GM19397 (cell line): Measurements from ENCODE around the gene RPL14.
"Not testable (repeated sequence)": the region's sequence is repeated elsewhere in the genome, so short reads cannot be mapped to it uniquely, and the experiment has no call there.

ENCODE experiments used
- ATAC-seq: cut with Tn5 transposase; IDR thresholded peaks from one replicate; pipeline ENCODE4 v1.9.1; 2021; ENCODE audit warnings: mild to moderate bottlenecking, moderate library complexity; ENCODE audit not compliant: unreplicated experiment

RPL14 gene

DNA sequence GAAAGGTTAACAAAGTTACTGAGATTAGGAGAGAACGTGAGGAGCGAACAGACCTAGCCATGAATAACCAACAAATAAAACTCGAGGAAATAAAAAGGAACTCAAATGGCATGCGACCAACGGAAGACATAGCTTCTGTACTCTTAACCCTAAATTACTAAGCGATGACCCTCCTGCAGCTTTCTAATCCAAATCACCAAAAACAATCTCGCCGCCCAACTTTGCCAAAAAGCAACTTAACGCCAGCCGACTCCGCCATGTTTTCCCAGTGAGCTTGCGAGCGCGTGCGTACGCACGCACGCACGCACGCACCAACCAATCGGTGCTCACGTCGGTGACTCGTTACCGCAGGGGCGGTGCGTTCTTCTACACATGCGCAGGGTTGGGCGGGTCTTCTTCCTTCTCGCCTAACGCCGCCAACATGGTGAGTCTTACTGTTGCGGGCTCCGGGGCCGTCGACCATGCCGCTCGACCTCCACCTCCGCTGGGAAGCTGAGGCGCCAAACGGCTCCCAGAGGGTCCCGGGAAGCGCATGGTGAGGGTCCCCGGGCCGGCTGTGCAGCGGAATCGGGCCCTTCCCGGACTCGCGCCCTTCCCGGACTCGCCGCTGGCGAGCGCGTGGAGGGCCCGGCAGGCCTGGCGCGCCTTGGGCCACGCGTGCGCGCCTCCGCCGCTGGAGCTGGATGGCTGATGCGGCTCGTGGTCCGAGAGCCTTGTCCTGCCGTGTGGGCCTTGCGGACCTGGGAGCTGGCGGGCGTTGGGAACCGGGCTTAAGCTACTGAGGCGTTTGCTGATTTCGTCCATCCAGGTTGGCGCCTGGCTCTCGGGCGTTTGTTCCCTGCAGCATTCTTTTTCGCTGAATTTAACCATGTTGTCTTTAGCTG is at the start of gene RPL14:
Gene RPL14, plus strand, starts transcription at position 400 of the 884 bp plus-strand sequence. Its CDS starts 133 bp downstream, at position 533.
- peak; percentile 69 for ATAC-seq

DNA sequence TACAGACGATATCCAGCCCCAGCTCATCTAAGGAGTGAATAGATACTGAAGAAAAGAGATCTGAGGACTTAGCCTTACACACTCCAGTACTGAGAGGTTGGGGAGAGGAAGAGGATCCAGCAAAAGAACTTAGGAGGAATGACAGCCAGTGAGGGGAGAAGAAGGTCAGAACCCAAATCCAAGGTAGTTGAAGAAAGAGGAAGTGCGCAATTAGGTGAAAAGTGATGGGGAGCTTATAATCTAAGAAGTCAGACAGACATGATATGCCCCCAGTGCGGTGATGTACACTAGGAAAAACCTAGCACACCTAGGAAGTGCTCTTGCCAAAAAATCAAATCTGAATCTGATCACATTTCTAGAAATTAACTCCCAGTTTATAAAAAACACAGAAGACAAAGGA is 49.5 kb upstream of the RPL14 start:
- no peak for ATAC-seq

DNA sequence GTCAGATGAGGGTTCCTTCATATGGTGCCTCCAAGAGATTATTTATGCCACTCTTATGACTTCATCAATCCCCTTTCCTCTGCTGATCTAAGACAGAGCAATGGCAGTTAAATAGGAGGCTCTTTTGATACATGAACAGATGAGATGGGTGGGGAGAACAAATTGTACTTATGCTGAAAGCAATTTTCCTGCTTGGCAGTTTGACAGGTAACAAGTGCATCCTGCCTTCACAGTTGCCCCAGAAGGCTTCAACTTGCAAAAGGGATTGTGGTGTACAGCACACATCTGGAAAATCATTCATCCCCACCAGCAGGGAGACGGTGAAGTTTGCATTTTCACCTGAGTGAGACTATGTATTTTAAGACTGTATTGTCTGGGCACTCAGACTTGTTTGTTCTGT is 42.9 kb upstream of the RPL14 start:
- ATAC-seq: no peak

DNA sequence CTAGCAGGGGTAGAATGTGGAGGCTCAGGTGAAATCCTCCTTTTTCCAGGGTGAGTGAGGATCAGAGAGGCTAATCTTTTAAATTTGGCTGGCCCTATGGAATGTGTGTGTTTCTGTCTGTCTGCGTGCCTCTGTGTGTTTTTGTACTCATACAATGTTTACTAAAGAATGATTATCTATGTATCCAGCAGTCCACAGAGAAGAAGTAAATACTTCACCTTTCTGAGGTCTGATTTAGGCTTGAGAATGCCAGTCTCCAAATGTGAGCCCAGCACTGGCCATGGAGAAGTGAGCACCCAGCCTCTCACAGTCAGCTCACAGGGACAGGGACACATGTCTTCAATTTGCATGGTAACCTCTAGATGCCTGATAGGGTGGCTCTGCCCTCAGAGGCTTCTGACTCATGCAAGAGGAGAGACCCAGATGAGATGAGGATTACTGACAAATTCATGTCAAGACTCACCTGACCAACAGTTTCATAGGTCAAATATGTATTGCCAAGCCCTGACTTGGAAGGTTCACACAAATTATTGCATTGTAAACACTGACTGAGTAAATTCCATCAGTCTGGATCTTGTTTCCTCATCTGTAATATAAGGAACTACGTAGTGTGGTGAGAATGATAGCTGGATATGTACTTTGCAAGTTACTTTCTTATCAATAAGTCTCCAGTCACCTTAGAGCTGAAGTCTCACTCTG is 39.1 kb upstream of the RPL14 start:
- no peak for ATAC-seq

DNA sequence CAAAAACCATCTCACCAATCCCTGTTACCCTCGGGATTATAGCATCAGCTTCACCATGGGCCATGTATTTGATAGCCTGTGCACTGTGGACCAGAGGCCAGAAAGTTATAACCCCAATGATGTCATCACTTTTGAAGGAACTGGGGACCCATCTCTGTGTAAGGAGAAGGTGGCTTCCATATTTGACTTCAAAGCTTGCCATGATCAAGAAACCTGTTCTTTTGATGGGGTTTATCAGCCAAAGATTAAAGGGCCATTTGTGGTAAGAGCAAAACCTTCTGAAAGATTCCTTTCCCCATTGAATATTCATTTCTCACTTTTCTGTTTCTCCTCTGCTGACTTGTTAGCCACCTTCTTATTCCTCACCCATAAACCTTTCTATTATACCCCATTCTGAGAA is 34.3 kb upstream of the RPL14 start:
- no peak for ATAC-seq

DNA sequence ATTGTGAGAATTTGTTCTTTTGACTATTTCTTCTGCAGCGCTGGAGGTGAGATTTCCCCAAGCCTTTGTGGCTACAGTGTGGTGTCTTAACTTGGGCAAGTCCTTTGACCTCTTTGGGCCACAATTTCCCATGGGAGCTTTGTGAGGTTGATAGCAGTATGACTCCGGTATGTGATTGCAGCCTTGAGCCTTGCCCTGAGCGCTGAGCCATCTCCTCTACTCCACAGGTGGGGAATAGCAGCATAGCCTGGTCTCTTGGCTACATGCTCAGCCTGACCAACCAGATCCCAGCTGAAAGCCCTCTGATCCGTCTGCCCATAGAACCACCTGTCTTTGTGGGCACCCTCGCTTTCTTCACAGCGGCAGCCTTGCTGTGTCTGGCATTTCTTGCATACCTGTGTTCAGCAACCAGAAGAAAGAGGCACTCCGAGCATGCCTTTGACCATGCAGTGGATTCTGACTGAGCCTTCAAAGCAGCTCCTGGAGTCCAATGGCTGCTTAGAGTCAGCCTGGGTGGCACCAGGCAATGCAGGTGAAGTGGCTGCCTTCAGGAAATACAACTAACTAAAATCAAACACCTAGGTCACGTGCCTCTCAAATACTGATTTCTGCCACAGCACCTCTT is 30.0 kb upstream of the RPL14 start:
- ATAC-seq: no peak

DNA sequence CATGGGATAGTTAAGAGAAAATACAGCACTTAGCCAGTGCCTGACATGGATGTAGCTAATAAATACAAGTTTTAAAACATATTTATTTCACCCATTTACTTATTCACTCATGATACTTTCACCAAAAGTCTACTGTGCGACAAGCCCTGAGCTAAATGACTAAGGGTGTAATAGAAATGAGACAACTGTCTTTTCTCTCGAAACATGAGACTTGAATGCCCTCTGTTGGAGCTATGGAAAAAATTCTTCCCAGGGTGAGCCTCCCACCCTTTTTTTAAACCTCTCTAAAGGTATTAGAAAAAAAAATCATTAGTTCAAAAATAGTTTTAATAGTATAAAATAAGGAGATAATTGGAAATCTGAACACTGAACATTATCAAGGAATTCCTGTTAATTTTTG is 24.3 kb upstream of the RPL14 start:
- no peak for ATAC-seq

DNA sequence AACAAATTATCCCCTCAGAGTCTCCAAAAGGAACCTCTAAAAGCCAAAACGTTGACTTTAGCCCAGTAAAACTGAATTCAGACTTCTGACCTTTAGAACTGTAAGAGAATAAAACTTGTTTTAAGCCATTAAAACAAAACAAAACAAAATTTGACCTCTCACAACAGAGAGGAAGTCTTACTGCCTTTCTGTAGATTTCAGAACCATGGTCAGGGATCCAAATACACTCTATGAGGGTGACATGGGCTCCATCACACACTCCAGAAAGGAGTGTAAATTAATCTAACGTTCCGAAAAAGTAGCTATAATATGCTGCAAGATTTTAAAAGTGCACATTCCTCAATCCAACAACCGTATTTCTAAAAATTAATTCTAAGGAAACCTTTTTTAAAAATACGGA is 19.2 kb upstream of the RPL14 start:
- ATAC-seq: no peak

DNA sequence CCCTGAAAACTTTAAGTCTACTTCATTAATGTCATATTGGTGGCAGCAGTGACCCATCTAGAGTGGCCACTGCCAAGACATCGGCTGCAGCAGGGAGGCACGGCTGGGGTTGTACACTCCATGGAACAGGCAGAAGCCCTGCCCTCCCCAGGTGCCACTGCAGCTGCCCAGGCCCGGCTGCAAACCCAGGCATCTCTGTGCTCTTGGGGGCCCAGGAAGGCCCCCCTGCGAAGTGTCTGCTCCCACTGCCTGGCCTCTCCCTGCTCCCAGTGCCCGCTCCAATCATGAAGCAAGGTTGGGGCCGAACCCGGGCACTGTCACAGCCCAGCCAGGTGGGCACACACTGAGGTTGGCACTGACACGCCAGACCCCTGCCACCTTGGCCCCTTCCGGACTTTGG is 12.1 kb upstream of the RPL14 start:
- ATAC-seq: no peak

DNA sequence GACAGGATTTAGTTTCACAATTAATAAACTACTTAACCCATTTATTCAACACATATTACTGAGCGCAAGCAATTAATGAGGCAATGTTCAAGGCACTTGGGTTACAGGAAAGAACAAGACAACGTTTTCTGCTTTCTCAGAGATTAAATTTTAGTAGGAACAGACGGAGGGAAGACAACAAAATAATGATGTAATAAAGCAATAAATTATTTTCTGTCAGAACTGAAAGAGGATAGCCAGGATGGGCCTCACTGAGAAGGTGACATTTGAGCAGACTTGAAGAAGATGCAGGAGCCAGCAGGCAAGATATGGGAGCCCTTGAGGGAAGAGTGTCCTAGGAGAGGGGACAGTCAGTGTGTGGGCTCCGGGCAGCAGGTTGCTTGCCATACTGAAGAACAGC is 11.3 kb upstream of the RPL14 start:
- ATAC-seq: no peak

DNA sequence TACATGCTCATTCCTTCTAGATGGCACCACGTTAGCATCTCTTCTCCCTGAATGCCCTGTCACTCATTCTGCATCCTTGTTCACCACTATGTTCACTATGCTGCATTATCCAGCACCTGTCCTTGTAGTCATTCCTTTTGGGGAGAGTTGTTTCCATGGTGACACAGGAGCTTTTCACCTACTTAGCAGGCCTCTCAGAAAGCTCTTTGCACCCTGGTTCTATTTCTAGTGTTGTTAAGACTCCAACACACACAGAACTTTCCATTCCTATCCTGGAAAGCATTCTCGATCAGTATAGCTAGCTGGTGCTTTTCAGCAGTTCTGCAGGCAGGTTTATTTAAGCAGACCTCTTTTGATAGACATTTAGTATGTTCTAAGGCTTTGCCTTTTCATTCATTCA is 6.7 kb upstream of the RPL14 start:
- ATAC-seq: no peak

DNA sequence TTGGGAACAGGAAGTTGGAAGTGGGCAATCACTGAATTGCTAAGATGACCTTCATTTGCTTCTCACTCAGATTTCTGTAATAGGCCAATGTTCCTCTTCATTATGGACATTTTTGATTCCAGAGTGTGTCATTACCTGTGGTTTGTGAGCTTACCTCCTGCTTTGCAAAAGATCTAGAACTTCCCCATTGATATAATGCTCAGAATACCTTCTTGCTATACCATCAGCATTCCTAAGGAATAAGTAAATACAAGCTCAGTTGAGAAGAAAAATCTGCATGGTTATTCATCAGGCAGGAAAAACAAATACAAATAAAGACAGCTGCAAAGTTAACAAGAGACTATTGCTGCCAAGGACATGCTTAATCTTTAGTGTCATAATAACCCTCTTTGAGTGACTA is 5.6 kb upstream of the RPL14 start:
- no peak for ATAC-seq

DNA sequence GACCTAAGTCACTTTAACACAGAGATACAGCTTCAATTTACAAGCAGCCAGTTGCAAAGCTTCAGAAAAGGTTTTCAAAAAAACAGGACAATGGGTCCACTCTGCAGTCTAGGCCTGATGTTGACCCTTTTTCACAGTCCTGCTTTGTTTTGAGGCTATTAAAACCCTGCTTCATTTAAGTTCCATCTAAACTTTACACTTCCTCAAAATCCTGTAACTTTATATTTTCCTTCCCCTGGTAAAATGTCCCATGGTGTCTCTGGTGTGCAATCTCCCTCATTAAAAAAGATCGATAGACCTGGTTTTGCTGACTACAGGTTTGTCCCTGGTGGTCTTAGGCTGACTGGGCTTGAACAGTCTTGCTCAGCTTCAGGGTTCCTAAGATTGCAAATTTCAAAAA is 5.1 kb upstream of the RPL14 start:
- no peak for ATAC-seq

DNA sequence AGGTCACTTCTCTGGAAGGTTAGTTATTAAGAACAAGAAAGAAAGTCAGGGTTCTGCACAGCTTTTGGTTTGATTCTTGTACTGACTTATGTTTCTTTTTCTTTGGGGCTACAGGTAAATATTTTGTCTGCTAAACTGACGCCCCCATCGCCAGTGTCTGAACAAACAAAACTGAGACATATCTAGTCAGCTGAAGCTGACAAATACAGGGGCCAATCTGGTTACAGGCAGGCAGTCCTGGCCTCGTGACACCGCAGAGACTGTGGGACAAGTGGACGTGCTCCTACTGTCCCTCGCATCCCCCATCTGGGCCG is 4.6 kb upstream of the RPL14 start:
- no peak for ATAC-seq

DNA sequence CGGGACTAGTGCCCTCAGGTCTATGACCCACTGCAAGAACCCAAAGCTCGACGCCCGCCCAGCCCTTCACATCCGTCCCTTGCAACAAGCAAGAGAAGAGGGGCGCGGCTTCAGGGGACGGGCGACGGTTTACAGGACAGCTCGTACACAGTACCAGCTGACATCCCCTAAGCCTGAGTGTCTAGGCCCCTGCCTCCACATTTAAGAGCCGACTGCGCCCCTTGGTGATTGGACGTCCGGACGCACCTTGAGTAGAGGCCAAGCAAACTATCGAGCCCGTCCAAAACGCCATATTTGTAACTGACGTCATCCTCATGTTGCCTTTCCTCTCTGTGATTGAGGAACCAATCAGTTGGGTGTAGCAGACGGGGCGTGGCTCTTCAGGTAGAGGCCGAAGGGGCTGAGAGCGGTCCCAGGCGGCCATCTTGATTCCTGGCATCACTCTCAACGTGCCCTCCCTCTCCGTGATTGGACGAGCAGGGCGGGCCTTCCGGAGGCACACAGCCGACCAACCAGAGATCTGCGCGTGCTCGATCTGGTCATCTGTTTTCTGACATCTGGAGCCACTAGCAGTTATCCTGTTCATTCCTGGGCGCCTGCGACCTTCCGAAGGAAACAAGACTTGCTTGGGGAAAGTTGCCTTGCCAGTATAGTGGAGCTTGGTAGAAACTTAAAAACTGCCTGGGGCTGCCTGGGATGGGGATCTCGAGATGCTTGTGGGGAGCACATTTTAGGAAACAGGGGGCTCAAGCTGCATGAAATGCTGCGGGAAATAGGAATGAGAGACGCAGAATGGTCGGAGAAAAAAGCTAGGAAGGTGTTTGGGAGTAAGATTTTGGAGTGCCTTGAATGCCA is 4.0 kb upstream of the RPL14 start:
- peak; percentile 93 for ATAC-seq

DNA sequence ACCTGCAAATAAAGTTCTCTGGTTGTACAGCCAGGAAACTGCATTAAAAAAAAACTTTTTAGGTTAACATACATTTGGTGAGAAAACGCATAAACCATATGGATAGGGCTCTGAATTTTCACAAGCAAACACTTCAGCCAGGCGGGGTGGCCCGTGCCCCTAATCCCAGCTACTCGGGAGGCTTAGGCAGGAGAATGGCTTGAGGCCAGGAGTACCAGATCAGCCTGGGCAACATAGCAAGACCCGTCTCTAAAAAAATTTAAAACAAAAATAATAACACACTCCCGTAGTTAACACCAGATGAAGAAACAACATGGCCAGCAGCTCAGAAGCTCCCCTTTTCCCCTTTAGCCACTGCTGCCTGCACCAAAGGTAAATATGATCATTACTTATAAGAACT is 3.2 kb upstream of the RPL14 start:
- ATAC-seq: no peak

DNA sequence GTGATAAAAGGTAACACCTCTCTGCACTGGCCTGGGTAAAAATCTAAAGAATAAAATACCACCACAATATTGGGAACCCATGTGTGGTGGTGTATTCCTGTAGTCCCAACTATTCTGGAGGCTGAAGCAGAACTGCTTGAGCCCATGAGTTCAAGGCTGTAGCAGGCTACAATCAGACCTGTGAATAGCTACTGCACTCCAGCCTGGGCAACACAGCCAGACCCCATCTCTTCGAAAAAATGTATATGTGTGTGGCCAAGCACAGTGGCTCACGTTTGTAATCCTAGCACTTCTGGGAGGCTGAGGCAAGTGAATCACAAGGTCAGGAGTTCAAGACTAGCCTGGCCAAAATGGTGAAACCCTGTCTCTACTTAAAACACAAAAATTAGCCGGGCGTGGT is 1.8 kb upstream of the RPL14 start:
- no peak for ATAC-seq

DNA sequence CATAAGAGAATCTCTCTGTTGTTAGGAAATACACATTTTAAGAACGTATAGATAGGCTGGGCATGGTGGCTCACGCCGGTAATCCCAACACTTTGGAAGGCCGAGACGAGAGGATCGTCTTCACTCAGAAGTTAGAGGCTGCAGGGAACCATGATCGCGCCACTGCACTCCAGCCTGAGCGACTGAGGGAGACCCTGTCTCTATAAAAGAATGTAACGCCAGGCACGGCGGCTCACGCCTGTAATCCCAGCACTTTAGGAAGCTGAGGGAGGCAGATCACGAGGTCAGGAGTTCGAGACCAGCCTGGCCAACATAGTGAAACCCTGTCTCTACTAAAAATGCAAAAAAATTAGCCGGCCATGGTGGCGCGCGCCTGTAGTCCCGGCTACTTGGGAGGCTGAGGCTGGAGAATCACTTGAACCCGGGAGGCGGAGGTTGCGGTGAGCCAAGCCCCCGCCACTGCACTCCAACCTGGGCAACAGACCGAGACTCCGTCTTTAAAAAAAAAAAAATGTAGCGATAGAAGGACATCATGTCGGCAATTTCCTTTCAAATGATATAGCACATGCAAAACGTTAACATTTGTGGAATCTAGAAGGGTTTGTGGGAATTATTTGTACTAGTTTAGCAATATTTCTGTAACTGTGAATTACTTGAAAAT is 730 bp upstream of the RPL14 start:
- ATAC-seq: no peak

DNA sequence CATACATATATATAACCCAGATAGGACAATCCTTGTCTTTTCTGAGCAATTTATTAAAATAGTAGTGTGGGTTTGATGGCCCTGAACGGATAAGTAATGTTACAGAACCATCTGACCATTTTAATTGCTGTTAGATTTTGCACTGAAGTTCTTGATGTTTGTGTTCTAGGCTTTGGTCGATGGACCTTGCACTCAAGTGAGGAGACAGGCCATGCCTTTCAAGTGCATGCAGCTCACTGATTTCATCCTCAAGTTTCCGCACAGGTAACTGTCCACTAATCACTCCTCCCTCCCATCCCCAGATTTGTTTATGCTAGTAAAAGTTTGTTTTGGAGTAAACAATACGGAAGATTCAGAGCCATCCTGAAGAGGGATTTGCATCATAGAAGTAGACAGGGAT is 1.3 kb downstream of the RPL14 start:
- ATAC-seq: no peak

DNA sequence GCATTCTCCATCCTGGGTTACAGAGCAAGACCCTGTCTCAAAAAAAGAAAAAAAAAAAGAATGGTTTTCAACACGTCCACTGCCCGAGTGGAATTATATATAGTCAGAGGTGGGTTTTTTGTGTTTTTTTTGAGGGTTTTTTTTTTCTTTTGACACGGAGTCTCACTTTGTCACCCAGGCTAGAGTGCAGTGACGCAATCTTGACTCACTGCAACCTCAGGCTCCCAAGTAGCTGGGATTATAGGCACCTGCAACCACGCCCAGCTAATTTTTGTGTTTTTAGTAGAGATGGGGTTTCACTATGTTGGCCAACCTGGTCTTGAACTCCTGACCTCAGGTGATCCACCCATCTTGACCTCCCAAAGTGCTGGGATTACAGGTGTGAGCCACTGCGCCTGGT is 3.3 kb downstream of the RPL14 start:
- ATAC-seq: not testable (repeated sequence)

DNA sequence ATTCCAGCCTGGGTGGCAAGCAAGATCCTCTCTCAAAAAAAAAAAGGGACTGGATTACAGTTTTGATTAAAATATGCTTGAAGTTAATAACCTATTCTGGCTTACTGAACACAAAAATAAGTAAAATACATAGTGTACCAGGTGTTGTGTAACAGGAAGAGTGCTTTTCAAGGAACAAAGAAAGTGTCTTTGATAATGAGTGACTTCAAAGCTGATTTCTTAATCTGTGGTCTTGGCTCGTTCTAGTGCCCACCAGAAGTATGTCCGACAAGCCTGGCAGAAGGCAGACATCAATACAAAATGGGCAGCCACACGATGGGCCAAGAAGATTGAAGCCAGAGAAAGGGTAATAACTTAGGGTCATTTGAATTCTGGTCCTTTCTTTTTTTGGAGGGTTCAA is 4.0 kb downstream of the RPL14 start:
- no peak for ATAC-seq
